Iris pigment epithelial cell (primary cell): ENCODE measurements around the gene MACROH2A1.

Experiments used
- DNase-seq: peaks from one replicate; pipeline ENCODE4 v3.0.0-alpha.2; 2011; ENCODE audit warnings: low read depth

The MACROH2A1 gene

DNA sequence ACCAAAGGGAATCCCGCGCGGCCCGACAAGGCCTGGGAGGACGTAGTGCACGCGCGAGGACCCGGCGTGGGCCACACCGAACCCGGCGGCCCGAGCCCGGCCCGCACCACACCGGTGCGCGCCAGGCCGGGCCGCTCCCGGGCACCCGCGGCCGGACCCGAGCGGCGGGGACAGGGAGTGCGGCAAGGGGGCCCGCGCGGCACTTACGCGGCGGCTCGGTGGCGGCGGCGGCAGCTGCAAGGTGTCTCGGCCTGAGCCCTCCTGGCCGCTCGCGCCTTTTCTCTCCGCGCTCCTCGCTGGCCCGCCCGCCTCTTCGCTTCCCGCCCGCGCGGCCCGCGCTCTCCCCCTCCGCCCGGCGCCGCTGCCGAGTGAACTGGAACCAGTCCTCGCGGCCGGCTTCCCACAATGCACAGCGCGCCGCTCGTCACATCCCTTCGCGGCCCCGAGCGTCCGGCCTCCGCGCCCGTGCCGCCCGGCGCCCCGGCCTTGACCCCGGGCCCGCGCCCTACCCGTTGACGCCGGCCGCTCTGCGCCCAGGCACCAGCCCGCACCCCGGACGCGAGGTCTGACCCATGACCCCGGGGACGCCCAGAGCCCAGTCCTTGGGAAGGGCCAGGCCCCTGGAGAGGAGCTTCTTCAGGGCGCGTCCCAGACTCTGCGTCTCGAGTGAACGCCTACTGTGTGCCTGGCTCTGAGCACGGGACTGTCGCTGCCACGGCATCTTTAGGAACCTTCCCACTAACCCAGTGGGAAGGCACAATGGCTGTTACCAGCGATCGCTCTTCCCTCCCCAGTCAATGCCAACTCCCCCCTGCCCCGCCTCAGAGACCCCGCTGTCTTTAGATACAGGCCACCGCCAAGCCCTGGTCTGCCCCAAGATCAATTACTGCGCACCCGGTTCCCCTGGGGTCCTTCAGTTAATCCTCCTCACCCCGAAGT lies at the start of gene MACROH2A1:
MACROH2A1 (minus strand) TSS at position 377 of the 939 bp plus-strand sequence. CDS start 10,138 bp downstream, outside the sequence.
- DNase-seq: peak; percentile 85

DNA sequence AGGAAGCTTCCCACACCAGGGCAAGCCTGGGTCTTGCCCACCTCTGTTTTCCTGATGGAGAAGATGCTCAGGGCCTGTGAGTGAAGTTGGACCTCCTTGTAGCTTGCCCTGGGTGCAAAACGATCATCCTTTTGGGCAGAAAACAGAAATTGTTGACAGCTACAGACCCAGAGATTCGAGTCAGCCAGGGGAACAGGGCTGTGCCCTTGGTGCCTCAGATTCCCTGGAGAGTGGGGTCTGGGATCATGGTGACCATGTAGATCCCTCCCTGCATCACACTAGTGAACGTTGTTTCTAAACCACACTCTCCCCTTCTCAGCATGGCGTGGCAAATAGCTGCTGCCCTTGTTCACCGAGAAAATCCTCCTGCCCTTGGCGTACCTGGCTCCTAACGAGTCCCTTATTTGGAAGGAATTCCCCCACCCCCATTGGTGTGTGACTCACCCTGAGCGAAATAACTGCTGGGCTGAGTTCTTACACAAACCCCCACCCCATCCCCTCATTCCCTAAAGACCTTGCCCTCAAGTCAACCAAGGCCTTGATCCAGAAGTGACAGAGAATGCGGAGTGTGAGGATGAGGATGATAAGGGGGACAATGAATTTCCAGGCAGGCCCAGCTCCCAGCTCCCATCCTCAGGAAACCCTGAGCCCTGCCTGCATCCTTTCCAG lies 49.2 kb upstream of the MACROH2A1 start:
- DNase-seq: no peak

- no peak for DNase-seq
Observed at GRCh38 chr5:135447298-135447929, 48.4 kb upstream of the MACROH2A1 start, which contains the start of gene DCANP1. TSS of gene DCANP1 (minus strand) at chr5:135447348. CDS start at chr5:135447108, 240 bp downstream.

- no peak for DNase-seq
Observed at GRCh38 chr5:135446615-135447014, 47.6 kb upstream of the MACROH2A1 start.

GRCh38 chr5:135446206-135446605 lies 47.2 kb upstream of the MACROH2A1 start:
- no peak for DNase-seq

- DNase-seq: no peak
Observed at GRCh38 chr5:135445306-135445985, 46.4 kb upstream of the MACROH2A1 start.

DNA sequence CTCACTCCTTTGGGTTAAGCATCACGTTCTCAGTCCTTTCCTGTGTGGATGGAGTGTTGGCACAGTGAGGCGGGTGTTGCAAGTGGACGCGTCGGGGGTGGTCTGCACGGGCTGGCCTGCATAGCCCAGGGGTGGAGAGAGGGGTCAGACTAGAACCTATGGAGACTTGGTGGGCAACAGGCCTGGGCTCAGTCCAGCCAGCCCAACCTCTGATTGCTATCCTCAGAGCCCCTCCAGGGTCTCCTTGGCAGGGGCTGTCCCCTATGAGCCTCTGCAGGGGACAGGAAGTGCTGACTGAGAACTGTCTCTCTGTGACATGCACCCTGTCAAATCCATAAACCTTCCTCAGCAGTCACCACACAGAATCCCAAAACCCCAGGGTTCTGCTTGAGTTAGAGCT lies 45.9 kb upstream of the MACROH2A1 start:
- DNase-seq: no peak

DNA sequence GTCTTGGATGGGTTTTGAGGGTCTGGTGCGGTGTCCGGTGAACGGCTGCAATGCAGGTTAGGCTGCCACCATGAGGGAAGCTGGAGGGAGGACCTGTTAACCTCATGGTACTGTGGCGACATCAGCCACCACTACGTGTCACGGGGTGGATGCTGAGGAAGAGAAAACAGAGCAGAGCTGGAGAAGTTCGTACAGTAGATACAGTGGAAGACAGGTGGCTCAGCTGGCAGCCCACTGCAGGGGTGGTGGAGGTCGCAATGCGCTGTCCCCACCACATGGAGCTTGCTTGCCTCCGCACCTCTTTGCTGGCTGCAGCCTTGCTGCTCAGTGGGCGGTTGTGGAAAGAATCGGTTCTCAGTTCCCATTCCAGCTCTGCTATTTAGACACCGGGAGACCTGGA lies 45.3 kb upstream of the MACROH2A1 start:
- DNase-seq: no peak

DNA sequence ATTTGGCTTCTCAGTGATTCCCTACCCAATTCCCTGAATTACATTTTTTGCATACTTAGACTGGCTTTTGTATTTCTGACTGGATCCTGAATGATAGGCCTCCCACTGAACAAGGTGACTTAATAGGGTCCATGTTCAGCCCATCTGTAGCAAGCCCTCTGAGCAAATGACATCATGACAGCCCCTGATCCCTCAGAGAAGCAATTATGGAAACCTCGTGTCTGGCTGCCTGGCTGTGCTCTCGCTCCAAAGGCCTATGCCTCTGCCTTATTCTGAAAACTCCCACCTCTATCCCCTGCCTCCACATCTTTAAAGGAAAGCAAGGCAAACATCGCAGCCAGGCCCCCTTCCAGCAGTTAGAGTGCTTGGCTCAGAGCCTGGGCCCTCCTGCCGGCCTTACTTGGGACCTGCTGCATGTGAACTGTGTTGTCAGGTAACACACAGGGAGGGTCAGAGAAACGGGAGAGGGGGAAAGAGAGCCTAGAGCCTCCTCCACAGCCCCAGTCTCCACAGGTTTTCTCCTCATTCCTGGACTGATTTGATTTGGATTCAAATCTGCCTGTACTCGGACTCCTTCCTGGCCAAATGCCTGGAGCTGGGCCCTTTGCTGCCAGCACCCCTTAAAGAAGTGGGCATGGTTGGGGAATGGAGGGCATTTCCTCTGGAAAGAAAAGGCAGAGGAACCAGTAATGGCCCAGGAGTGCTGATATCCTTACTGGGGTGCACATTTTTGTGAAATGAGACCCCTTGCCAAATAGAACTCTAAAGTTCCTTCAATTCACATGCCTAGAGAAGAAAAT lies 44.3 kb upstream of the MACROH2A1 start:
- DNase-seq: no peak

- no peak for DNase-seq
Observed at GRCh38 chr5:135442431-135443160, 43.6 kb upstream of the MACROH2A1 start.

- DNase-seq: no peak
Observed at GRCh38 chr5:135441919-135442318, 42.9 kb upstream of the MACROH2A1 start.

DNA sequence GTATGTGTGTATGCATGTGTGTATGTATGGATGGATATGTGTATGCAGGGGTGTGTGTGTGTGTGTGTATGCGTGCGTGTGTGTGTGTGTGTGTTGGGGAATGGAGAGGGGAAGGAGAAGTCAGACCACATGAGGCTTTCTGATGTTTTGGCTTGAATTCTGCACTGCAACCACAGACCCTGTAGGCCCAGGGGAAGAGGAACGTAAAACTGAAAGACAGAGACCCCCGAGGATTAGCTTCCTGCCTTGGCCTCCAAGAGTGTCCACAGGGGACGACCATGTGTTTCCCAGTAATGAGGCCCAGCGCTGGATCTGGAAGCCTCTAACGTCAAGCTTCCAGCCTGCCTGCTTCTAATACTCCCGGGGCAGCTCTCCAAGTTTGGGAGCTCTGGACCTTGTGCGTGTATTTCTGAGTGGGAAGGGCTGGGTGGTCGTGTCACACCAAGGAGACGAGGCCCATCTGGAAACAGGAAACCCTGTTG lies 42.4 kb upstream of the MACROH2A1 start:
- DNase-seq: no peak

GRCh38 chr5:135440916-135441315 lies 41.9 kb upstream of the MACROH2A1 start:
- DNase-seq: no peak

GRCh38 chr5:135439231-135440205 lies 40.5 kb upstream of the MACROH2A1 start:
- DNase-seq: no peak

GRCh38 chr5:135438636-135439221 lies 39.7 kb upstream of the MACROH2A1 start:
- DNase-seq: no peak

DNA sequence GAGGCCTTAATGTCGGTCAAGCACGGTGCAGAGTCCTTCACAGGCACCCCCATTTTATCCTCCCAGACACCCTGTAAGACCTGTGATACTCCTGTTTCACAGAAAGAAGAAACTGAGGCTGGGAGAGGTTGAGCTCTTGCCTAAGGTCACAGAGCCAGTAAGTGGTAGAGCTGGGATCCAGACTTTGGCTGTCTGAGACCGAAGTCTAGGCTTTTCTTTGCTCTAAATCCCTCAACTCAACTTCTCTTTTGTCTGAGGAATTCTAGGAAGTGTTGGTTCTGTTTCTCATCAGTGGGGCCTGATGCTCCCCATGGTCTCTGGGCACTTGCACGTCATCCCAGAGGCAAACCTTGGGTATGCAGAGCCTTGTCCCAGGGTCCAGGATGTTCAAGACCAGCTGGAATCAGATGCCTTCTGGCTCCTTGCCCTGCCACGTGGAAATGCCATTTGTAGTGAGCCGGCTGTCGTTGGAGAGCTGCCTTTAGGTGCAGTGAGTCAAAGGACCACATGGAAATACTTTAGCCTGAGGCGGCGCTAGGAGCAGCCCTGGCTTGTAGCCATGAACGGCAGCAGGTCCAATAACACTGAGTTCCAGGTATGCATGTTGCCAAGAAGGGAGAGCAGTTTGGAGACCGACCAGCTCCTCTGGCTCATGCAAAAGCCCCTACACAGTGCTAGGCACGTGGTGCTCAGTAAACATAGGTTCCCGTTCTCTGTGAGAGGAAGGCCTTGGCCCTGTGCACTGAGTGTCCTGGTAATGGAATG lies 38.9 kb upstream of the MACROH2A1 start:
- DNase-seq: peak; percentile 95

- DNase-seq: no peak
Observed at GRCh38 chr5:135437422-135437795, 38.4 kb upstream of the MACROH2A1 start.

DNA sequence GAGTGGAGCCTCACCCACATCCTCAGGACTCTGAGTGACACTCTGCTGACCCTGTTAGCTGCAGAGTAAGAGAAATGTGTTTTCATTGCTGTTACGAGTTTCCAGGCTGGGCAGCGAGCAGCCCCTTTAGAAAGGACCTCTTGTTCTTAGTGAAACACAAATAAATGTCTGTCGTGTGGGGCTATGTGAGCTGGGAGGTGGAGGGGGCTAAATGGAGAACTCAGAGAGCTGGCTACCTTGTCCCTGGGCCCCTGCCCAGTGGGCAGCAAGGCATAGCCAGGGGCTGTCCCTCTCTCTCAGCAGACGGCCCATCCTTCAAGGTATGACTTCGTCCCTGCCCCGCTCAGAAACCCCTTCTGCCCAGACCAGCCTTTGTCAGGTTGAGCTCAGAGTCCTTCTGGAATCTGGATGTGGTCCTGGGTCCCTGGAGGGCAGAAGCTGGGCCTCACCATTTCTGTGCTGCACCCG lies 38.0 kb upstream of the MACROH2A1 start:
- DNase-seq: no peak
